ENCODE measurements around the gene RRAGD.

DNA sequence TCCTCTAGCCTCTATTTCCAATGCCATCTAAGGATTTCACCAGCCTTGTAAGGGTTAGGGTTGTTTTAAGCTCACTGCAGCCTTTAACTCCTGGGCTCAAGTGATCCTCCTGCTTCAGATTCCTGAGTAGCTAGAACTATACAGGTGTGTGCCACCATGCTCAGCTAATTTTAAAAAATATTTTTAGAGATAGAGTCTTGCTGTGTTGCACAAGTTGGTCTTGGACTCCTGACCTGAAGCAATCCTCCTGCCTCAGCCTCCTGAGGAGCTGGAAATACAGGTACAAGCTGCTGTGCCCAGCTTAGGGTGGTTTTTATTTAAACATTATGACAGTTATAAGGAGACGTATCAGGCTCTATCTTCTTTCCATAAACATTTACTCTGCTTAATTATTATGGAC is 47.4 kb upstream of the RRAGD start:
- TF ChIP-seq, protein P1, sequence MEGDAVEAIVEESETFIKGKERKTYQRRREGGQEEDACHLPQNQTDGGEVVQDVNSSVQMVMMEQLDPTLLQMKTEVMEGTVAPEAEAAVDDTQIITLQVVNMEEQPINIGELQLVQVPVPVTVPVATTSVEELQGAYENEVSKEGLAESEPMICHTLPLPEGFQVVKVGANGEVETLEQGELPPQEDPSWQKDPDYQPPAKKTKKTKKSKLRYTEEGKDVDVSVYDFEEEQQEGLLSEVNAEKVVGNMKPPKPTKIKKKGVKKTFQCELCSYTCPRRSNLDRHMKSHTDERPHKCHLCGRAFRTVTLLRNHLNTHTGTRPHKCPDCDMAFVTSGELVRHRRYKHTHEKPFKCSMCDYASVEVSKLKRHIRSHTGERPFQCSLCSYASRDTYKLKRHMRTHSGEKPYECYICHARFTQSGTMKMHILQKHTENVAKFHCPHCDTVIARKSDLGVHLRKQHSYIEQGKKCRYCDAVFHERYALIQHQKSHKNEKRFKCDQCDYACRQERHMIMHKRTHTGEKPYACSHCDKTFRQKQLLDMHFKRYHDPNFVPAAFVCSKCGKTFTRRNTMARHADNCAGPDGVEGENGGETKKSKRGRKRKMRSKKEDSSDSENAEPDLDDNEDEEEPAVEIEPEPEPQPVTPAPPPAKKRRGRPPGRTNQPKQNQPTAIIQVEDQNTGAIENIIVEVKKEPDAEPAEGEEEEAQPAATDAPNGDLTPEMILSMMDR (conservative IDR thresholded peaks at IDR 0.05) = no peak
- TF ChIP-seq EZH2 (IDR thresholded peaks at IDR 0.05; ENCODE audit: low read depth) = no peak

Data from PC-9 (cell line).